ENCODE results near the gene ZNF841. TPM values are rescaled to one million over a fixed set of nuclear protein-coding genes. Genes with fewer than 3 reads are reported as not detected.

The ZNF841 gene
- total and polyA plus RNA-seq, 9 of the 15 experiments (the other 6 are each of a cell fraction or from before 2014, with no cell fraction given), result 3.1 to 17.1 (median 11.0) TPM

GRCh38 chr19:52095172-52096014 is at the start of gene ZNF841 (continued):
- TF ChIP-seq CHD7 (IDR thresholded peaks at IDR 0.05; ENCODE audit: low read depth, low read length) (no peak), ZBED1 (IDR thresholded peaks at IDR 0.05) (no peak; the same call in 1 of the 2 replicates), MBD2 (IDR thresholded peaks at IDR 0.05; ENCODE audit: borderline replicate concordance, low read depth) (no peak; the same call in 1 of the 2 replicates), ETV5 (CRISPR knock-in tag; IDR thresholded peaks at IDR 0.05; ENCODE audit: low read depth) (peak; percentile 65; the same call in 1 of the 2 replicates), ELF4 (CRISPR knock-in tag; IDR thresholded peaks at IDR 0.05) (no peak), NUFIP1 (IDR thresholded peaks at IDR 0.05; ENCODE audit: partially characterized antibody) (no peak), KLF1 (tag; IDR thresholded peaks at IDR 0.05) (no peak), CEBPG (CRISPR knock-in tag; IDR thresholded peaks at IDR 0.05) (no peak), CEBPG (tag; conservative IDR thresholded peaks at IDR 0.05 in 1 of 2, IDR thresholded peaks at IDR 0.05 in 1 of 2) (no peak), ZNF764 (CRISPR knock-in tag; IDR thresholded peaks at IDR 0.05; ENCODE audit: low read depth) (no peak), MLX (CRISPR knock-in tag; conservative IDR thresholded peaks at IDR 0.05) (no peak), CREB5 (CRISPR knock-in tag; IDR thresholded peaks at IDR 0.05) (no peak), SP2 (IDR thresholded peaks at IDR 0.05; ENCODE audit: extremely low read depth, low read depth, low read length, poor library complexity, severe bottlenecking) (no peak), ERF (CRISPR knock-in tag; IDR thresholded peaks at IDR 0.05) (no peak)
